CD14-positive monocyte (primary cell): ENCODE data around the gene TMEM248. TPM values are rescaled to one million over a fixed set of nuclear protein-coding genes. Genes with fewer than 3 reads are reported as not detected.

ENCODE experiments used
- DNase-seq, 3 donors: peaks; one replicate each; pipeline ENCODE4 v3.0.0-alpha.2; 2011 to 2022
- H2AFZ ChIP-seq: 2 replicates; pipeline ENCODE4 v1.6.0; 2012; ENCODE audit warnings: mild to moderate bottlenecking, low read depth, low read length, inconsistent platforms; ENCODE audit not compliant: insufficient read depth, poor library complexity, severe bottlenecking
- H3K27ac ChIP-seq, 2 donors: 1 replicate in 1 of 2; 2 replicates in 1 of 2; pipeline ENCODE4 v1.5.1; 2012 to 2013; ENCODE audit warnings: low read length in 2 of 2, control low read depth in 1 of 2, inconsistent platforms in 1 of 2, low read depth in 1 of 2, mild to moderate bottlenecking in 1 of 2
- H3K27me3 ChIP-seq, 2 donors: one replicate each; pipeline versions ENCODE4 v1.6.0 to v1.6.1; 2011 to 2013; ENCODE audit warnings: low read length in 2 of 2; ENCODE audit not compliant: control insufficient read depth in 2 of 2, insufficient read depth in 2 of 2
- H3K36me3 ChIP-seq, 2 donors: replicated peaks in 1 of 2; 1 replicate in 1 of 2; 2 replicates in 1 of 2; pipeline versions ENCODE4 v1.5.1 to v1.6.1; 2012 to 2013; ENCODE audit warnings: low read length in 2 of 2, control low read depth in 1 of 2, inconsistent platforms in 1 of 2, mild to moderate bottlenecking in 1 of 2; ENCODE audit not compliant: insufficient read depth in 2 of 2, control insufficient read depth in 1 of 2
- H3K4me1 ChIP-seq, 2 donors: 1 replicate in 1 of 2; 2 replicates in 1 of 2; pipeline versions ENCODE4 v1.5.1 to v1.6.1; 2012 to 2013; ENCODE audit warnings: low read length in 2 of 2, control low read depth in 1 of 2, inconsistent platforms in 1 of 2, mild to moderate bottlenecking in 1 of 2, moderate library complexity in 1 of 2; ENCODE audit not compliant: insufficient read depth in 2 of 2, control insufficient read depth in 1 of 2
- H3K4me2 ChIP-seq: replicated peaks from 2 replicates; pipeline ENCODE3; 2012; ENCODE audit warnings: low read length, moderate library complexity, mild to moderate bottlenecking; ENCODE audit not compliant: poor library complexity, severe bottlenecking; ENCODE audit errors: extremely low read depth
- H3K4me3 ChIP-seq, 3 experiments: fragments of 200-600 bp in 1 of 3; sonication (generic) in 1 of 3; replicated peaks in 1 of 3; 1 replicate in 2 of 3; 2 replicates in 1 of 3; pipeline ENCODE4 v1.5.1; 2011 to 2013; ENCODE audit warnings: low read length in 3 of 3, mild to moderate bottlenecking in 3 of 3, control low read depth in 2 of 3, low read depth in 2 of 3, inconsistent platforms in 1 of 3, moderate library complexity in 1 of 3
- H3K79me2 ChIP-seq: 2 replicates; pipeline ENCODE4 v1.6.0; 2012; ENCODE audit warnings: mild to moderate bottlenecking, control low read depth, inconsistent platforms, low read length, moderate library complexity; ENCODE audit not compliant: insufficient read depth
- H3K9ac ChIP-seq: 2 replicates; pipeline ENCODE4 v1.6.0; 2017; ENCODE audit warnings: low read length, mild to moderate bottlenecking; ENCODE audit not compliant: insufficient read depth, poor library complexity, severe bottlenecking
- H3K9me3 ChIP-seq, 2 donors: replicated peaks in 1 of 2; 1 replicate in 1 of 2; 2 replicates in 1 of 2; pipeline versions ENCODE4 v1.5.1 to v1.6.1; 2012 to 2013; ENCODE audit warnings: low read length in 2 of 2, control low read depth in 1 of 2; ENCODE audit not compliant: control insufficient read depth in 1 of 2, insufficient read depth in 1 of 2
- H4K20me1 ChIP-seq: 2 replicates; pipeline ENCODE4 v1.6.0; 2012; ENCODE audit warnings: mild to moderate bottlenecking, low read length, control low read depth, moderate library complexity; ENCODE audit not compliant: insufficient read depth
- H3K27ac Mint-ChIP-seq, 7 donors: one replicate each; pipeline ENCODE4 v1.8.0; 2020; ENCODE audit warnings: mild to moderate bottlenecking in 7 of 7, mixed read lengths in 7 of 7, moderate library complexity in 6 of 7, inconsistent platforms in 2 of 7
- H3K27me3 Mint-ChIP-seq, 3 donors: one replicate each; pipeline ENCODE4 v1.8.0; 2021 to 2022; ENCODE audit warnings: low read depth in 3 of 3, mild to moderate bottlenecking in 3 of 3, mixed read lengths in 3 of 3, moderate library complexity in 3 of 3, inconsistent platforms in 1 of 3
- H3K36me3 Mint-ChIP-seq, 2 donors: one replicate each; pipeline ENCODE4 v1.8.0; 2020; ENCODE audit warnings: mixed read lengths in 2 of 2, inconsistent platforms in 1 of 2, mild to moderate bottlenecking in 1 of 2
- H3K4me1 Mint-ChIP-seq: one replicate; pipeline ENCODE4 v1.8.0; 2020; ENCODE audit warnings: mild to moderate bottlenecking, mixed read lengths
- H3K4me3 Mint-ChIP-seq, 2 donors: one replicate each; pipeline ENCODE4 v1.8.0; 2020; ENCODE audit warnings: mild to moderate bottlenecking in 2 of 2, mixed read lengths in 2 of 2, moderate library complexity in 1 of 2
- H3K9me3 Mint-ChIP-seq, 7 donors: one replicate each; pipeline ENCODE4 v1.8.0; 2020 to 2022; ENCODE audit warnings: mixed read lengths in 7 of 7, mild to moderate bottlenecking in 6 of 7, moderate library complexity in 6 of 7, inconsistent platforms in 2 of 7
- WGBS: methylation state at CpG from one replicate; pipeline ENCODE4 v1.1.5; 2013; ENCODE audit warnings: missing lambda C conversion rate; ENCODE audit not compliant: insufficient coverage; 5-methylcytosine and 5-hydroxymethylcytosine counted together
- intact Hi-C, 2 donors: fragments of 100-400 bp; cut with micrococcal nuclease; formaldehyde crosslinking; loops; one replicate each; pipeline versions ENCODE4 v1.15.0 to v1.15.1; 2023
- polyA plus RNA-seq, 3 donors: library from polyadenylated mRNA; depleted of rRNA in 1 of 3; unstranded in 2 of 3; stranded (reverse) in 1 of 3; fragments of 300-500 nt in 2 of 3; fragments of >200 nt in 1 of 3; fragmentation: Illumina TruSeq in 2 of 3; gene quantifications; 1 replicate in 2 of 3; 2 replicates in 1 of 3; pipeline ENCODE4 v1.2.3, GENCODE V29; 2012 to 2021
- TF ChIP-seq, protein P1 (sequence below): fragments of 200-600 bp; IDR thresholded peaks from one replicate; pipeline ENCODE4 v1.8.0; 2022; ENCODE audit warnings: antibody characterized with exemption, mild to moderate bottlenecking

TMEM248 gene
- polyA plus RNA-seq, 3 donors = 67.5 to 82.3 (median 78.3) TPM

DNA sequence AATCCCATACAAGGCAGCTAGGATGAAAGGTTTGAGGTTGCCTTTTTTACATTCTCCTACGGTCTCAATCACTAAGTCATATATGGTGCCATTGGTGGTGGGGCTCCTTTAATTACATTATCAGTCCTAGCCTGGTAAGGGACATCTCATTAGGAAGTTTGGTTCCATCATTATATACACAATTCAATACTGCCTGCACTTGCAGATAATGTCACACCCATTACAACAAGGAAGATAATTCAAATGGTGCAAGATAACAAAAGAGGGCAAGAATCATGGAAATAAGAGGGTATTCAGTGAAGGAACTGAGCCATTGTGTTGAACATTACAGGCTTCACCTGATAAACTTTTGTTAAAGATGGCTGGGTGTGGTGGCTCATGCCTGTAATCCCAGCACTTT, 1.7 kb upstream of the TMEM248 start:
- H3K4me1 ChIP-seq = peaks cover 16 to 21% of the 10 kb centered on the region in 2 donors
- no peak overlapping the region for H3K4me3 ChIP-seq
- no peak overlapping the region for H3K4me2 ChIP-seq
- no peak overlapping the region for H3K27ac ChIP-seq
- Mint-ChIP-seq H3K27me3 (peaks cover 0 to 4% (median 0%) of the 10 kb centered on the region in 3 donors), H3K4me3 (no peak overlapping the region), H3K36me3 (peaks cover 0 to 3% of the 10 kb centered on the region in 2 donors), H3K4me1 (peaks cover 24% of the 10 kb centered on the region), H3K27ac (no peak overlapping the region), H3K9me3 (peaks cover 0 to 2% (median 0%) of the 10 kb centered on the region in 7 donors)
- H3K79me2 ChIP-seq = peaks cover 37% of the 10 kb centered on the region
- intact Hi-C loops = no loop called here
- H3K9ac ChIP-seq = no peak overlapping the region
- no peaks in the 10 kb centered on the region for H3K27me3 ChIP-seq
- no peak overlapping the region for H2AFZ ChIP-seq
- no CpG with 5 or more reads among the region's 1 CpG for WGBS
- no peaks in the 10 kb centered on the region for H3K9me3 ChIP-seq
- DNase-seq = no peak
- H3K36me3 ChIP-seq = peaks cover 0 to 6% of the 10 kb centered on the region in 2 donors
- TF ChIP-seq, protein P1, sequence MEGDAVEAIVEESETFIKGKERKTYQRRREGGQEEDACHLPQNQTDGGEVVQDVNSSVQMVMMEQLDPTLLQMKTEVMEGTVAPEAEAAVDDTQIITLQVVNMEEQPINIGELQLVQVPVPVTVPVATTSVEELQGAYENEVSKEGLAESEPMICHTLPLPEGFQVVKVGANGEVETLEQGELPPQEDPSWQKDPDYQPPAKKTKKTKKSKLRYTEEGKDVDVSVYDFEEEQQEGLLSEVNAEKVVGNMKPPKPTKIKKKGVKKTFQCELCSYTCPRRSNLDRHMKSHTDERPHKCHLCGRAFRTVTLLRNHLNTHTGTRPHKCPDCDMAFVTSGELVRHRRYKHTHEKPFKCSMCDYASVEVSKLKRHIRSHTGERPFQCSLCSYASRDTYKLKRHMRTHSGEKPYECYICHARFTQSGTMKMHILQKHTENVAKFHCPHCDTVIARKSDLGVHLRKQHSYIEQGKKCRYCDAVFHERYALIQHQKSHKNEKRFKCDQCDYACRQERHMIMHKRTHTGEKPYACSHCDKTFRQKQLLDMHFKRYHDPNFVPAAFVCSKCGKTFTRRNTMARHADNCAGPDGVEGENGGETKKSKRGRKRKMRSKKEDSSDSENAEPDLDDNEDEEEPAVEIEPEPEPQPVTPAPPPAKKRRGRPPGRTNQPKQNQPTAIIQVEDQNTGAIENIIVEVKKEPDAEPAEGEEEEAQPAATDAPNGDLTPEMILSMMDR = no peak
- peaks cover 19% of the 10 kb centered on the region for H4K20me1 ChIP-seq

DNA sequence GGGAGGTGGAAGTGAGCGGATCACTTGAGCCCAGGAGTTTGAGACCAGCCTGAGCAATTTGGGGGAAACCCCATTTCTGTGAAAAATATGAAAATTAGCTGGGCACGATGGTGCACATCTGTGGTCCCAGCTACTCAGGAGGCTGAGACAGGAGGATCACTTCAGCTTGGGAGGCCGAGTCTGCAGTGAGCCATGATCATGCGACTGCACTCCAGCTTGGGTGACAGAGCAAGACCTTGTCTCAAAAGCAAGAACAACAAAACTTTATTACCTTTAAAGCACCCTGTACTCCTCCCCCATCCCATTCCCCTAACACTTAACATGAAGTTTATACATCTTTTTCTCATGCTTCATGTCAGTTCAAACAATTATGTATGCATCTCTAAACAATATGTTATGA, 1.3 kb upstream of the TMEM248 start:
- Histone ChIP-seq H3K4me3 (no peak overlapping the region), H3K4me2 (no peak overlapping the region), H3K79me2 (peaks cover 41% of the 10 kb centered on the region), H3K9ac (no peak overlapping the region), H3K4me1 (peaks cover 16 to 21% of the 10 kb centered on the region in 2 donors), H3K27ac (no peak overlapping the region), H4K20me1 (peaks cover 22% of the 10 kb centered on the region), H2AFZ (no peak overlapping the region), H3K27me3 (no peaks in the 10 kb centered on the region), H3K9me3 (no peaks in the 10 kb centered on the region), H3K36me3 (peaks cover 0 to 6% of the 10 kb centered on the region in 2 donors)
- 94% methylated on average over 4 of the region's 4 CpGs for WGBS
- DNase-seq = no peak
- Mint-ChIP-seq H3K27ac (no peak overlapping the region), H3K27me3 (peaks cover 0 to 4% (median 0%) of the 10 kb centered on the region in 3 donors), H3K36me3 (peaks cover 0 to 4% of the 10 kb centered on the region in 2 donors), H3K4me3 (no peak overlapping the region), H3K9me3 (peaks cover 0 to 2% (median 0%) of the 10 kb centered on the region in 7 donors), H3K4me1 (peaks cover 24% of the 10 kb centered on the region)
- intact Hi-C loops = loop anchor here (5.0 kb wide), 2 partner anchors 68 to 77 kb away; no protein-coding TSS in a partner anchor
- TF ChIP-seq, protein P1 = no peak
